GM19025 (cell line): ENCODE data around the gene DRAP1.

Source experiments
- ATAC-seq: cut with Tn5 transposase; IDR thresholded peaks from one replicate; pipeline ENCODE4 v1.9.1; 2021; ENCODE audit warnings: mild to moderate bottlenecking, low read depth, moderate library complexity; ENCODE audit not compliant: unreplicated experiment

DRAP1 gene

DNA sequence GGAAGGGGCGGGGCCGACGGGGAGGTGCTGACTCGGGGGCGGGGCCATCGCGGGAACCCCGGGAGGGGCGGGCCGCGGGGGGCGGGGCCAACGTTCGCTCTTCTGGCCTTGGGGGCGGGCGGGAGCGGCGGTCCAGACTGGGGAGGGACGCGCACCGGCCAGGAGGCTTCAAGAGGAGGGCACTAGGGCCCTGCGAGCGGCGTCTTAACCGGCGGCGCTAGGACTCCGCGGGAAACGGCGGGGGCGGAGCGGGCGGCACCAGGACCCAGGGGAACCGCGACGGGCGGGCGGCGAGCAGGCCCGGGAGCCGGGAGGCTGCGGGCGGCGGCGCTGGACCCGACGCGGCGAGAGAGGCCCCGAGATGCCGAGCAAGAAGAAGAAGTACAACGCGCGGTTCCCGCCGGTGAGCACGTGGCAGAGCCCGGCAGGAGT lies at the start of gene DRAP1:
Gene DRAP1, plus strand, starts transcription at position 286 of the 432 bp plus-strand sequence. Its CDS starts 76 bp downstream, at position 362.
- ATAC-seq: peak; percentile 85

DNA sequence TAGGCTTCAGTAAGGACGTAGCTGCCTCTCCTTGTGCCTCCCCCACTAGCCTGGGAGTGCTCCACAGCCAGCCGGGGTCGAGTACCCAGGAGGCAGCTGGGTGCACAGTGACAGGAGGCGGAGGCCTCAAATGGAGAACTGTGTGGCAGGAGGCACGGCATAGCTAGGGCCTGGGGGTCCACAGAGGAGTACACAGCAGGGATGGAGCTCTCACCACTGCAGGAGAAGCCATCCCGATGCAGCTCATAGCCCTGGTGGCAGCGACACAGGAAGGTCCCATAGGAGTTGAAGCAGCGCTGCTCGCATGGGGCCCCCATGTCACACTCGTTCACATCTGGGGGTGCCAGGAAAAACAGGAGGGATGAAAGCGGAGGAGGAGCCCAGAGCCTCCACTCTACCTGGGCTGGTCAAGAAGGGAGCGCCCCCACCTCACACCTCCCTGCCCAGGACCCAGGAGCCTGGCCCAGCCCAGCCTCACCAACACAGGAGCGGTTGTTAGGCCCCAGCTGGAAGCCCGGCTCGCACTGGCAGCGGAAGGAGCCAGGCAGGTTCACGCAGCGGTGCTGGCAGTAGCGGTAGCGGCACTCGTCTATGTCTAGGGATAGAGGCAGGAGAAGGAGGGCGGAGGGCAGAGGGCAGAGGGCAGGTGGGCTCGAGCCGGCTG lies 49.5 kb upstream of the DRAP1 start:
- ATAC-seq: no peak

DNA sequence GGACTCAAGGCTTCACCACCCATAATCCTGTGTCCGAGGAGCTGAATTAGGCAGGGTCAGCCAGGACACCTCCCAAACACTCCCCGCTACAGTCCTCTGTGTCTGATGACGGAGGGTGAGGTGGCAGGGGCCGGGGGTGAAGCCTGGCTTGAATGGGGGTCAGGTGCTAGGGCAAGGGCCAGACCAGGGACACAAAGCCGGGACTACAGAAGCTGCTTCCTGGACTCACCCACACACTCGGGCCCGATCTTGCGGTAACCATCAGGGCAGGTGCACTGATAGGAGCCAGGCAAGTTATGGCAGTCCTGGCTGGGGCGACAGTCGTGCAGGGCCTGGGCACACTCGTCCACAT lies 48.9 kb upstream of the DRAP1 start:
- ATAC-seq: no peak

DNA sequence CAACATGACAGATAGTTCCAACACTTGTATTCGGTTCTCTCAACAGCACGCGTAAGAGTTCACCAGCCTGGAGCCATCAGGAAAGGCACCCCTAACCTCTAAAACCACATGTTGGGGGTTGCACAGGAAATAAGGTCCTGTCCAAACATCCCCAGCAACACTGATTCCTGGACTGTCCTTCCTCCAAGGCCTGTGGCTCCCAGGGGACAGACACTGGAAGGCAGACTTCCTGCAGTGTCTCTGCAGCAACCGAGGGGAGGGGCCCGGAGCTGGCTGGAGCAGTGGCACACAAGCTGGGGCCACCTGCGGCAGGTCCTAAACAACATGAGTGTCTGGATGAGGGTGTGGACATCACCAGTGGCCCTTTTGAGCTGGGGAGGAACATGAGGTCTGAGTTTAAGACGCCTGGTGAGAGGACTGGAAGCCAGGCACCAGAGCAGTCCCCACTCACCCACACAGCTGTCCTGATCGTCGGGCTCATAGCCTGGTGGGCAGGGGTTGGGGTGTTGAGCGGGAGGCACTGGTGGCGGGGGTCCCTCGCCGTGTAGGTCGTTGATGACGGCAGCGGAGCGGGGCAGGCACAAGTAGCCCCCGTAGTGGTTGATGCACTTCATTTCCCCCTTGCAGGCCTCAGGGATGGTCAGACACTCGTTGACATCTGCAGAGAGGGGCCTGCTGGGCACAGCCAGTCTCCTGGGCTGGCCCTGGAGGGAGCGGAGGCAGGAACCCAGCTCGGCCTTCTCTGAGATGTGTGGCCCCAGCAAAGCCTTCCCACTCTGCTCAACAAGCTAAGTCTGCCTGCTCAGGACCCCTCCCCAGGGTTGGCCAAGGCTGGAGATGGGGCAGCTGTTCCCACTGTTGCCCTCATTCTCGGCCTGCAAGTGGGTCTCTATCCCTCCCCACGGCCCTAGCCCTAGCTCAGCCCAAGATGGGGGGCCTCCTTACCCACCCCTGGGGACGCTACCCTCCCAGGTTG lies 48.2 kb upstream of the DRAP1 start:
- no peak for ATAC-seq

DNA sequence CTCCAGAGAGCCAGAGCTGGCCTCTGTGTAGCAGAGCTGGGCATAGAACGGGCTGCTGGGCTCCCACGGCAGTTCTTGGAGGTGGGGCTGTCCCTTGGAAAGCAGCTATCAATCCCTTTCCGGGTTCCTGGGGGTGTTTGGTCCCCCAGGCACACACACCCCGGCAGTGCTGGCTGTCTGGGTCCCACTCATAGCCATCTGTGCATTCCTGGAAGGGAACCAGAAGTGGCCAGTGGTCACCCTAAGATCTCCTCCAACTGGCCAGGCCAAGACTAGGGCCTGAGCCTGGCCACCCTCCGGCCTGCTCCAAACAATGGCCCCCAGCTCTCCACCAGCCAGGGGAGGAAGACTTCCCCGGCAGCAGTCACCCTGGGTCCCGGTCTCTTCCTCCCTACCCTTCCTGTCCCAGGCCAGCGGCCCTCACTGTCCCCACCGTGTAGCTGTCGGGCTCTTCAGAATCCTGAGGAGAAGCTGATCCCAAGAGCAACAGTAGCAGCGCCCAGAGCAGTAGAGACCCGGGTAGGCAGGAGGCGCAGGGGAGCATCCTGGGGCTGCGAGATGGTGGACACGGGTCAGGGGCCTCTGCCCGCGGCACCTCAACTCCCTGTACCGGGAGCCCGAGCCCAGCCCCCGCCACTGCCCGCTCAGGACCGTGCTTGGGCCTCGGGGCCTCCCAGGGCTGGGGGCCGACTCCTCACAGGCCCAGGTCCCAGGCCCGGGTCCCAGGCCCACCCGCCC lies 47.2 kb upstream of the DRAP1 start:
- ATAC-seq: no peak

GRCh38 chr11:65872586-65873317 lies 46.5 kb upstream of the DRAP1 start, which contains the start of gene EFEMP2:
TSS of gene EFEMP2 (minus strand) at chr11:65872800. CDS start at chr11:65872354, 446 bp downstream.
- ATAC-seq: no peak

DNA sequence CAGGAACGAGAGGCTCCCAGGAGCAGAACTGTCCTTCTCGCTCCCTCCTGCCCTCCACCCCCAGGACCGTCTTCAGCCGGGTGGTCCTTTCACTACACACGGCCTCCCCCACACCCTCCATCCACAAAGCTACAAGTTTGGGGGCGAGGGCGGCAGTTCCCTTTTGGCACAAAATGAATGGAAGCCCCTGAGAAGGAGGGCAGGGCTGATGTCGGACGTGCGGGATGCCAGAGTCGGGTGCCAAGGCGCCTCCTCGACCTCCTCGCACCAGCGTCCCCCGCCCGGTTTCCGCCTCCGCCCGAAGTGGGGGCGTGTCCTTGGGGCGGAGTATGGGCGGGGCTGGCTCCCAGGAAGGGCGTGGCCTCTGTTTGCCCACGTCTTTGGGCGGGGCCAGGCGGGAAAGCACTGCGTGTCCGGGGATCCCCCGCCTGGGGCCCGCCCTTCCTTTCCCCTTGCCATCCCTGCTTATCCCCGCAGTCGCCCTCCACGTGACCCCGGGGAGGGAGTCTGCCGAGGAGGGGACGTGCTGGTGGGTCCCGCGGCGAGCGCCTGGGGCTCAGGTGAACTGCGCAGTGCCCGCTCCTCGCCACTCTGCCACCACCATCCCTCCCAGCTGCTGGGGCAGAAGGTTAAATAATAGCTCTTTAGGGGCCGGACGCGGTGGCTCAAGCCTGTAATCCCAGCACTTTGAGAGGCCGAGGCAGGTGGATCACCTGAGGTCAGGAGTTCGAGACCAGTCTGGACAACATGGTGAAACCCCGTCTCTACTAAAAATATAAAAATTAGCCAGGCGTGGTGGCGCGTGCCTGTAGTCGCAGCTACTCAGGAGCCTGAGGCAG lies 45.7 kb upstream of the DRAP1 start:
- ATAC-seq: peak; percentile 74

- no peak for ATAC-seq
Observed at GRCh38 chr11:65879617-65880016, 39.6 kb upstream of the DRAP1 start, which contains the start of gene CTSW. TSS of gene CTSW (plus strand) at chr11:65879837. CDS start at chr11:65879855, 18 bp downstream.

GRCh38 chr11:65880027-65880426 lies 39.2 kb upstream of the DRAP1 start:
- ATAC-seq: no peak

DNA sequence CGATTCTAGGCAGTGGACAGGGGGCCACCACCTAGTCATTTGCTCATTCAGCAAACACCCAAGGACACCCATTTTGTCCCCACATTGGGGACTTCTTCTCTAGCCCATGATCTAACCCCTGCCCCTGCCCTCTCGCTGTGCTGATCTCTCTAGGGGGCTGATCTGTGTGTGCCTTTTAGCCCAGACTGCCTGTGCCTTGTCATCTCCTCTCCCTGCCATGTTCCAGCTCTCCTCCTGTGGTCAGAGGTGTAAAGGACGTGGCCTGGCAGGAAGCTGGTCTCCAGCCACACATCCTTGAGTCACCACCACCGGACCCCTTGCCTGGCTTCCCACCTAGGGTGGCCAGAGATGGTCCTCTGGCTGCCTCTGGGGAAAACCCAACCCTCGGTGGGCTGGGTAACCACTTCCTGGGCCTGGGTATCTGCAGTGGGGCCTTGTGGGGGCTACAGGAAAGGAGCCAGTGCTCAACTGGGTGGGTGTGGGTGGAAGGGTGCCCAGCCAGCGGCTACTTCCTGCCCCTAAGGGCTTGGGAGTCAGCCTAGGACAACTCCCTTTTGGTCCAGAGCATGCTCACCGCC lies 38.3 kb upstream of the DRAP1 start:
- ATAC-seq: no peak

GRCh38 chr11:65882120-65883057 lies 36.8 kb upstream of the DRAP1 start:
- no peak for ATAC-seq

DNA sequence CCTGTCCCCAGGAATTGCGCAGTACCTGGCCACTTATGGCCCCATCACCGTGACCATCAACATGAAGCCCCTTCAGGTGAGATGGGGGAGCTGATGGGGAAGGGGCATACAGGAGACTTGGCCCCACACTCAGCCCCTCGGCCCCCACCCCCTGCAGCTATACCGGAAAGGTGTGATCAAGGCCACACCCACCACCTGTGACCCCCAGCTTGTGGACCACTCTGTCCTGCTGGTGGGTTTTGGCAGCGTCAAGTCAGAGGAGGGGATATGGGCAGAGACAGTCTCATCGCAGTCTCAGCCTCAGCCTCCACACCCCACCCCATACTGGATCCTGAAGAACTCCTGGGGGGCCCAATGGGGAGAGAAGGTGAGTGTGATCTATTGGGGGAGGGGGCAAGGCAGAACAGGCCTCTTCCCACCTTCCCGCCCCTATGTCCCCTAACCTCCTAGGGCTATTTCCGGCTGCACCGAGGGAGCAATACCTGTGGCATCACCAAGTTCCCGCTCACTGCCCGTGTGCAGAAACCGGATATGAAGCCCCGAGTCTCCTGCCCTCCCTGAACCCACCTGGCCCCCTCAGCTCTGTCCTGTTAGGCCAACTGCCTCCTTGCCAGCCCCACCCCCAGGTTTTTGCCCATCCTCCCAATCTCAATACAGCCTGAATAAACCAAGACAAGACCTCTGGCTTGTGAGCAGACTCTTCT lies 36.0 kb upstream of the DRAP1 start:
- ATAC-seq: no peak

DNA sequence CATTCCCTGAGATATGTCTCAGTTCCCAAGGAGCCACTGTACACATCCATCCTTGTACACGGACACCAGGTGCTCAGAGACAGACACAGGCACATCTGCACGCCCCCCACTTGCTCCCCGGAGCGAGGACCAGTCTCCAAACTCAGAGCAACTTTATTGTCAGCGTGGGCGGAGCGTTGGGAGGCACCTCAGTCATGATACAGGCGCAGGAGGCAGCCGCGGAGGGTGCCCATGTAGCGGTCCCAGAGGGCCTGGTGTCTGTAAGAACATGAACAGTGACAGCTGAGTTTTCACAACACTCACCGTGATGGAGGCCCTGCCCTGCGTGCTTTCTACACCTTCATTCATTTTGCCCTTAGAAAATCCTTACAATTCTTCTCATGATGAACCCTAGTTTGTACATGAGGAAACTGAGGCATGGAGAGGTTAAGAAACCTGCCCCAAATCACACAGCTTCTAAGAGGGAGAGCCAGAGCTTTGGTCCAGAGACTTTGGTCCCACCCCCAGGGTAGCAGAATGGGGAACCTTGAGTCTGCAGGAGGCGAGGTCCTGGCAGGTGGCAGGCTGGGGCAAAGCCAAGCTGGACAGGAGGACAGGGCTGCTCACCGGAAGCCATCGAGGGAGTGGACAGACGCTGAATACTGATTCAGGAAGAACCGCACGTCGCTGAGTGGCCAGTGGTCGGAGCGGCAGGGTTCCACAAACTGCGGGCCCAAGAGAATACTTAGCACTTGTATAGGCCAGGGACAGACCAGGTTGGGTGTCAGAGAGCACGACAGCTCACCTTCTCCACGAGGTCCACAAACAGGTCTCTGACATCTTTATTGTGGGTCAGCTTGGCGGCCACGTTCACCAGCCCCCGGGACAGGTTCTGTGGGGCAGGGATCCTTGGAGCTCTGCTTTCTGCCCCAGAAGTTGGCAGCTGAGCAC lies 35.2 kb upstream of the DRAP1 start:
- ATAC-seq: no peak

- no peak for ATAC-seq
Observed at GRCh38 chr11:65884716-65885092, 34.5 kb upstream of the DRAP1 start.

- no peak for ATAC-seq
Observed at GRCh38 chr11:65885231-65885630, 34.0 kb upstream of the DRAP1 start.
